ENCODE results near the gene PGAP3. TPM values are rescaled to one million over a fixed set of nuclear protein-coding genes. Genes with fewer than 3 reads are reported as not detected.

PGAP3 gene
- total RNA-seq, 3 donors from 2014 or later, result 11.7 to 23.7 (median 21.6) TPM

GRCh38 chr17:39633570-39634183, 54.2 kb downstream of the PGAP3 start:
- H3K27ac ChIP-seq, result peak overlapping the region; percentile 91 to 93

GRCh38 chr17:39632153-39632941, 55.5 kb downstream of the PGAP3 start:
- no peaks in the 10 kb centered on the region for H3K36me3 ChIP-seq
- no peaks in the 10 kb centered on the region for H3K9me3 ChIP-seq
- peaks cover 5 to 6% of the 10 kb centered on the region in 2 donors for H3K4me1 ChIP-seq
- no peak for TF ChIP-seq CTCF (IDR thresholded peaks at IDR 0.05)
- peak in 1 of 3 donors; percentile 28 for TF ChIP-seq POLR2AphosphoS5 (IDR thresholded peaks at IDR 0.05)
- peak in 1 of 2 donors; percentile 79 for DNase-seq (ENCODE audit: low spot score in 2 of 2)
- peaks cover 0 to 2% of the 10 kb centered on the region in 2 donors for H3K27me3 ChIP-seq
- intact Hi-C loops (cut with DNase I; ENCODE audit: low total_unique reads), result no loop called here
- H3K4me3 ChIP-seq, result peak overlapping the region in 2 of 3 donors; percentile 9 to 44
- peak overlapping the region; percentile 91 to 93 for H3K27ac ChIP-seq

More at GRCh38 chr17:39633570-39634183, 54.2 kb downstream of the PGAP3 start:
- Histone ChIP-seq H3K9me3 (no peaks in the 10 kb centered on the region), H3K4me3 (no peak overlapping the region), H3K4me1 (peaks cover 10 to 11% of the 10 kb centered on the region in 2 donors), H3K36me3 (no peaks in the 10 kb centered on the region), H3K27me3 (no peaks in the 10 kb centered on the region)
- TF ChIP-seq CTCF (IDR thresholded peaks at IDR 0.05) (no peak), POLR2AphosphoS5 (IDR thresholded peaks at IDR 0.05) (no peak)
- intact Hi-C loops (cut with DNase I; ENCODE audit: low total_unique reads), result no loop called here
- no peak for DNase-seq (ENCODE audit: low spot score in 2 of 2)

GRCh38 chr17:39631403-39631802, 56.5 kb downstream of the PGAP3 start:
- H3K4me1 ChIP-seq, result peaks cover 8 to 9% of the 10 kb centered on the region in 2 donors
- intact Hi-C loops (cut with DNase I; ENCODE audit: low total_unique reads), result no loop called here
- H3K9me3 ChIP-seq, result no peaks in the 10 kb centered on the region
- H3K36me3 ChIP-seq, result no peaks in the 10 kb centered on the region
- peak overlapping the region in 1 of 3 donors; percentile 30 for H3K4me3 ChIP-seq
- H3K27me3 ChIP-seq, result peaks cover 0 to 3% of the 10 kb centered on the region in 2 donors
- peak in 1 of 2 donors; percentile 53 for DNase-seq (ENCODE audit: low spot score in 2 of 2)
- TF ChIP-seq POLR2AphosphoS5 (IDR thresholded peaks at IDR 0.05) (no peak), CTCF (IDR thresholded peaks at IDR 0.05) (no peak), POLR2A (IDR thresholded peaks at IDR 0.05) (no peak)
- H3K27ac ChIP-seq, result peak overlapping the region; percentile 91 to 93

DNA sequence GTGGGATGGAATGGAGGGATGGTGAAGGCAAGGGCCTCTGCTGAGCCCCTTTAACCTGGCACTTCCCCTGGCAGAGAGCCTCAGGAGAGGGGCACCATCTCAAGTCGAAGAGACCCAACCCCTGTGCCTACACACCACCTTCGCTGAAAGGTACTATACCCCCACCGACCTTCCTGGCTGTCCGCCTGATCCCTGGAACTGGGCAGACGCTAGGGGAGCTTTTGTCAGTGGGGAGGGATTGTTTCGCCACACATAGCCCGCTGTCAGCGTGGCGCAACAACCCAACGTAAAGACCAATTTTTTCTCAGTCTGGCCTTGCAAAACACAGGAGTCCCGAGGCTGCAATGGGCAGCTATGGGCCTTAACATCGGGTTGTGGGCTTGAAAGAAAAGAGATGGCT, 58.0 kb downstream of the PGAP3 start:
- intact Hi-C loops (cut with DNase I; ENCODE audit: low total_unique reads), result loop anchor here (10.0 kb wide), 1 partner anchor 125 kb away; no protein-coding TSS in a partner anchor

More for the DNA sequence above, 58.0 kb downstream of the PGAP3 start:
- peaks cover 0 to 3% of the 10 kb centered on the region in 2 donors for H3K27me3 ChIP-seq
- H3K4me3 ChIP-seq, result no peak overlapping the region
- no peaks in the 10 kb centered on the region for H3K36me3 ChIP-seq
- no peak for DNase-seq (ENCODE audit: low spot score in 2 of 2)
- no peaks in the 10 kb centered on the region for H3K9me3 ChIP-seq
- H3K4me1 ChIP-seq, result peaks cover 8 to 14% of the 10 kb centered on the region in 2 donors
- no peak for TF ChIP-seq POLR2A (IDR thresholded peaks at IDR 0.05)
- TF ChIP-seq CTCF (IDR thresholded peaks at IDR 0.05), result no peak
- TF ChIP-seq POLR2AphosphoS5 (IDR thresholded peaks at IDR 0.05), result no peak
- peak overlapping the region; percentile 91 to 93 for H3K27ac ChIP-seq

Measured in breast epithelium (tissue), 4 donors.